Adrenal gland (tissue), 12 donors: ENCODE results near the gene NDST1. TPM values are rescaled to one million over a fixed set of nuclear protein-coding genes. Genes with fewer than 3 reads are reported as not detected.
A peak's percentile ranks its signal among the peaks of the same experiment; 100 is the strongest.

ENCODE experiments used
- DNase-seq, 7 donors: peaks; one replicate each; pipeline ENCODE4 v3.0.0-alpha.2; 2019 to 2020
- H3K27ac ChIP-seq, 5 donors: fragments of 200-600 bp; sonication (generic) in 4 of 5; 1 replicate in 3 of 5; 2 replicates in 2 of 5; pipeline versions ENCODE4 v1.5.1 to v1.8.0; 2016 to 2020; ENCODE audit warnings: mild to moderate bottlenecking in 1 of 5
- H3K27me3 ChIP-seq: fragments of 200-600 bp; 2 replicates; pipeline ENCODE4 v1.8.0; 2021
- H3K36me3 ChIP-seq, 2 donors: fragments of 200-600 bp; replicated peaks in 1 of 2; 1 replicate in 1 of 2; 2 replicates in 1 of 2; pipeline versions ENCODE4 v1.5.1 to v1.8.0; 2018 to 2022
- H3K4me1 ChIP-seq, 2 donors: fragments of 200-600 bp; replicated peaks in 1 of 2; 1 replicate in 1 of 2; 2 replicates in 1 of 2; pipeline versions ENCODE4 v1.5.1 to v1.8.0; 2018 to 2021
- H3K4me3 ChIP-seq, 4 donors: fragments of 200-600 bp; sonication (generic) in 3 of 4; one replicate each; pipeline ENCODE4 v1.5.1; 2016 to 2018
- H3K9me3 ChIP-seq, 3 donors: fragments of 200-600 bp; sonication (generic) in 1 of 3; replicated peaks in 1 of 3; 1 replicate in 2 of 3; 2 replicates in 1 of 3; pipeline versions ENCODE4 v1.5.1 to v1.8.0; 2016 to 2021
- CTCF ChIP-seq, 6 experiments: fragments of 450-650 bp in 4 of 6; fragments of 200-600 bp in 2 of 6; sonication (generic) in 1 of 6; IDR thresholded peaks; 1 replicate in 5 of 6; 2 replicates in 1 of 6; pipeline versions ENCODE4 v1.5.1 to v1.8.0; 2016 to 2021; ENCODE audit warnings: antibody characterized with exemption in 6 of 6, mild to moderate bottlenecking in 2 of 6, moderate library complexity in 1 of 6
- POLR2A ChIP-seq, 2 donors: fragments of 450-650 bp; IDR thresholded peaks; one replicate each; pipeline ENCODE4 v1.6.1; 2017; ENCODE audit warnings: antibody characterized with exemption in 2 of 2, mild to moderate bottlenecking in 2 of 2, moderate library complexity in 1 of 2
- WGBS, 4 donors: extraction: QIAGEN DNeasy Blood & Tissue Kit in 2 of 4; methylation state at CpG; one replicate each; pipeline versions ENCODE4 v1.1.5 to v1.1.7; 2013 to 2017; 5-methylcytosine and 5-hydroxymethylcytosine counted together
- intact Hi-C, 2 donors: fragments of 100-400 bp; cut with DNase I; formaldehyde crosslinking; loops; one replicate each; pipeline versions ENCODE4 v1.14.1 to v1.15.0; 2022 to 2023
- polyA plus RNA-seq, 3 donors: library from polyadenylated mRNA; stranded (reverse); fragments of 200-250 nt in 2 of 3; fragments of 350-450 nt in 1 of 3; fragmentation: Illumina TruSeq in 1 of 3; extraction: RNeasy Lipid Tissue Mini Kit (QIAGEN cat#74804) in 1 of 3; gene quantifications; one replicate each; pipeline ENCODE4 v1.2.3, GENCODE V29; 2013 to 2014
- total RNA-seq, 9 donors: library from RNA; depleted of rRNA in 4 of 9; stranded (reverse); fragments of >200 nt in 4 of 9; fragments of 120-200 nt in 1 of 9; fragmentation: NEBNext Ultra II Directional in 1 of 9; extraction: Animal tissue kit (Norgen Biotek cat#: 25700) in 1 of 9; gene quantifications; one replicate each; pipeline versions ENCODE4 v1.1.0 to v1.2.4, GENCODE V29; 2013 to 2023
- donor health status: healthy with polysubstance abuse.
- donor health status: Bipolar disorder and iron deficiency.
- donor health status: DM: yes; HTN: yes; CAD: no.
- donor health status: DM: no; HTN: no; CAD: no.
- donor health status: DM: no; HTN: no; CAD: no.
- donor health status: DM: yes; HTN: yes; CAD: no.

The NDST1 gene
- total and polyA plus RNA-seq, 12 donors: 9.6 to 154 (median 94.7) TPM

DNA sequence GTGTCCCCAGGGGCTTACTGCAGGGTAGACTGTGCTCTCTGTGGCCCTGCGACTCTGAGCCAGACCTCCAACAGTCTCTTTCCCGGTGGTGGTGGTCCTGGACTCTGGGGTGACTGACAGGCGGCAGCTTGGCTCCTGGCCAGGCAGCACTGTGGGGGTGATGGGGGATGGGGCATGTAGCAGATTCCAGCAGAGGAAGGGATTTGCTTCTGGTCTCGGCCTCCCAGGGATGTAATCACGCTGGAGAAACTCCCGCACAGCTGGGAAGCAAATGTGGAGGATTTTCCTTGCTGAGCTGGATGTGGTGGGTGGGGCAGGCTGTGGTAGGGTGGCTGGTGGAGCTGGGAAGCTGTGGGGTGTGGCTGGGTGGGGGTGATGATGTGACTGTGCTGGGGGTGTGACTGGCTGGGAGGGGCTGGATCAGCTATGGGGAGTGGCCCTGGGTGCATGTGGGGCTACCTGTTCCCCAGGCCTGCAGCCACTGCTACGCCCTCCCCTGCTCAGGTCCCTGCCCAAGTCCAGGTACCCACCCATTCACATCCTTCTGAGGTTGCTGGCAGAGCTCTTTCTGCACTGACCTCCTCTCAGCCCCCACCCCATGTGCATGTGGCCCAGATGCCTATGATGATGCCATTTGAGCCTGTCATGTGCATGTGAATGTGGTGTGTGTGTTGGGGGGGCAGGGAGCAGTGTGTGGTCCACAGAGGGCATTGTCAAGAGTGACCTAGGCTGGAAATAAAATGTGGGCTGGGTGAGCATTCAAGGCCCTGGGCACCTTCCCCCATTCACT, 3.8 kb downstream of the NDST1 start:
- Histone ChIP-seq H3K9me3 (no peaks in the 10 kb centered on the region), H3K4me3 (no peak overlapping the region), H3K27ac (peak overlapping the region in 4 of 5 donors; percentile 38 to 85 (median 80)), H3K27me3 (no peaks in the 10 kb centered on the region), H3K36me3 (no peaks in the 10 kb centered on the region), H3K4me1 (peaks cover 74 to 93% of the 10 kb centered on the region in 2 donors)
- TF ChIP-seq POLR2A (IDR thresholded peaks at IDR 0.05) (no peak), CTCF (IDR thresholded peaks at IDR 0.05) (no peak)
- intact Hi-C loops: no loop called here
- 47 to 64% (median 55%) methylated on average over 6 to 7 of the region's 7 CpGs; no CpG with 5 or more reads in 1 of the 4 donors for WGBS, 4 donors
- DNase-seq: peak in 1 of 7 donors; percentile 42

DNA sequence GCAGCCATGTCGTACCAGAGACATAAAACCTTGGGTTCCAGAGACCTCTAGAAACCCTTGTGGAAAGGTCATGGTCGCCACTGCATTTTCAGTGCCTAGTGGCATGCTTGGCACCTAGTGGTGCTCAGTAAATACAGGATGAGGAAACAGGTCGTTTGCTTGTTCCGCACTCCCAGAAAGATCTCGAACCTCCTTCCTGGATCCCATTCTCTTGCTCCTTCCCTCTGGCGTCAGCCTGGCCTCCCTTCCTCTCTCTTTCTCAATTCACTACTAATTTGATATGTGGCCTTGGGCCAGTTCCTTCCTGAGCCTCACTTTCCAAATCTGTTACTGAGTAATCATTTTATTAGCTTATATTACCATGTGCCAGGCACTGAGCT, 4.4 kb downstream of the NDST1 start:
- no peaks in the 10 kb centered on the region for H3K36me3 ChIP-seq
- peaks cover 74 to 92% of the 10 kb centered on the region in 2 donors for H3K4me1 ChIP-seq
- intact Hi-C loops: no loop called here
- TF ChIP-seq CTCF (IDR thresholded peaks at IDR 0.05) (no peak), POLR2A (IDR thresholded peaks at IDR 0.05) (no peak)
- H3K4me3 ChIP-seq: no peak overlapping the region
- WGBS, 4 donors: 29 to 35% (median 32%) methylated on average over 6 of the region's 6 CpGs
- no peaks in the 10 kb centered on the region for H3K27me3 ChIP-seq
- H3K27ac ChIP-seq: peak overlapping the region; percentile 38 to 85 (median 76)
- DNase-seq: peak in 3 of 7 donors; percentile 62 to 72 (median 70)
- H3K9me3 ChIP-seq: no peaks in the 10 kb centered on the region

DNA sequence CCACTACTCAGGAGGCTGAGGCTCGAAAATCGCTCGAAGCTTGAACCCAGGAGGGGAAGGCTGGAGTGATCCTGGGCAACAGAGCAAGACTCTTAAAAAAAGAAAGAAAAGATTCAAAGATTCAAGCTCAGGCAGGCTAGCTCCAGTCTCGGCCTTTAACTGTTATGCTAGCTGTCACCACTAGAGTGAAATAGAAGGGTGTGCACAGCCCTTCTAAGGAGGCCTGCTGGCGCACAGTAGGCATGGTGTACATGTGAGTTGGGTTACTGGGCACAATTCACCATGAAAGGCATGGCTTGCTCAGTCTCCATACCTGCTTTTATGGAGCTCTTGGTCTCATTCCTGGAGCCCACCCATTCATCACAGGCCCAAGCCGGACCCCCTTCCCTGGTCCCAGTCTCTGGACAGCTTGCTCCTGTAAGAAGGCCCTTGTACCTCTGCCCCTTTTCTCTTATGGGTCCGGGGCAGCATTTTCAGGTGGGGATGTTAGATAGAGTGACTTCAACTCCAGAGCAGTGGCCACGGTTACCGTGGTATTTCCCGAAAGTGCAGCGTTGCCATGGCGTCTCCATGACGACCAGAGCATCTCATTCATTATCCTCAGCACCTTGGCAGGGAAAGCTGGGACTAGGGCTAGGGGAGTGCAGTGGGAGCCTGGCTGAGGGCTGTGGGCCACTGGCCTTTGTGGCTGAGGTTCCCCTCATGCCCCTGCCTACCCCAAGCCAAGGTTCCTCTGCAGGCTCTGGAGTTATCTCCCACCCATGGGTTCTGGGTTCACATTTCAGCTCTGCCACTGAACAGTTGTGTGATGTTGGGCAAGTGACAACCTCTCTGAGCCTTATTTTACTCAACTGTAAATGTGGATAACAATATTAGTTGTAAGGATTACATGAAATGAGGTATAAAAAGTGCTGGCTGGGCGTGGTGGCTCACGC, 5.7 kb downstream of the NDST1 start:
- WGBS, 4 donors: 82 to 92% (median 89%) methylated on average over 15 of the region's 15 CpGs
- Histone ChIP-seq H3K27me3 (no peaks in the 10 kb centered on the region), H3K4me3 (no peak overlapping the region), H3K36me3 (no peaks in the 10 kb centered on the region), H3K9me3 (no peaks in the 10 kb centered on the region), H3K27ac (peak overlapping the region; percentile 54 to 85 (median 76)), H3K4me1 (peaks cover 70 to 91% of the 10 kb centered on the region in 2 donors)
- peak in 3 of 6 experiments; percentile 5 to 23 (median 6) for TF ChIP-seq CTCF (IDR thresholded peaks at IDR 0.05)
- TF ChIP-seq POLR2A (IDR thresholded peaks at IDR 0.05): no peak
- DNase-seq: peak in 4 of 7 donors; percentile 49 to 79 (median 55)
- intact Hi-C loops: no loop called here

DNA sequence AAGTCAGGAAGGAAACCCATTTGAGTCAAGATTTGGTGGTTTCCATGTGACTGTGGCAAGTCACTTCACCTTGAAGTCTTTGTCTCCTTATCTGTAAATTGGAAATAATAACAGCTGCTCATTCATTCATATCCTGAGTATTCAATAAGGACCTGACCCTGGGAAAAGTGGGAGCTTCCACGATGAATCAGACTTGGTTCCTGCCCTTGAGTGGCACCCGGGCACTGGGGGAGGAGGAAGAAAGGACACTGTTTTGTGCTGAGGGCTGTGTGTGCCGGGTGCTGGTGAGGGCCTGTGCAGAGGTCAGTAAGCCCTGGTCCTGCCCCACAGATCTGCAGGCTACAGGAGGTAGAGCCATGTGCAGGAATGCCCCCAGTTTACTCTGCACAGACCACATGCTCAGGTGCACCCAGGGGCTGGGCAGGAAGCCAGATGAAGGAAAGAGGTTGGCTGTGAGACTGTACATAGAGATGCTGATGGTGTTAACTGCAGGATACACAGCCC, 6.8 kb downstream of the NDST1 start:
- no peaks in the 10 kb centered on the region for H3K9me3 ChIP-seq
- DNase-seq: peak in 6 of 7 donors; percentile 67 to 85 (median 77)
- H3K4me1 ChIP-seq: peaks cover 61 to 82% of the 10 kb centered on the region in 2 donors
- H3K4me3 ChIP-seq: no peak overlapping the region
- TF ChIP-seq CTCF (IDR thresholded peaks at IDR 0.05) (no peak), POLR2A (IDR thresholded peaks at IDR 0.05) (peak in 1 of 2 donors; percentile 44)
- 12 to 44% (median 24%) methylated on average over 3 of the region's 3 CpGs for WGBS, 4 donors
- H3K27ac ChIP-seq: peak overlapping the region in 4 of 5 donors; percentile 54 to 92 (median 84)
- no peaks in the 10 kb centered on the region for H3K27me3 ChIP-seq
- H3K36me3 ChIP-seq: no peaks in the 10 kb centered on the region
- intact Hi-C loops: no loop called here
